Activated CD4-positive, alpha-beta memory T cell treated with anti-CD3 and anti-CD28 coated beads, Interleukin-2, amount 10 ng/mL, durations not matched to agents 7 days and 5 days (primary cell): ENCODE data around the gene KRTAP9-7. TPM values are rescaled to one million over a fixed set of nuclear protein-coding genes. Genes with fewer than 3 reads are reported as not detected.

Experiments
- CTCF ChIA-PET: fragments of 350-600 bp; sonication (Branson Sonifier 250); formaldehyde crosslinking; loops from one replicate; lab custom pipeline; 2021; ENCODE audit warnings: antibody characterized with exemption, inconsistent platforms; lab: Charles Lee
- POLR2A ChIA-PET: fragments of 350-600 bp; sonication (Branson Sonifier 250); formaldehyde crosslinking; loops from one replicate; lab custom pipeline; 2021; ENCODE audit warnings: antibody characterized with exemption; lab: Charles Lee
- DNase-seq: peaks from one replicate; pipeline ENCODE4 v3.0.0-alpha.2; 2020
- H3K27ac Mint-ChIP-seq: one replicate; pipeline ENCODE4 v1.8.0; 2021; ENCODE audit warnings: mild to moderate bottlenecking, mixed read lengths
- H3K27me3 Mint-ChIP-seq: one replicate; pipeline ENCODE4 v1.8.0; 2021; ENCODE audit warnings: mixed read lengths
- H3K36me3 Mint-ChIP-seq: one replicate; pipeline ENCODE4 v1.8.0; 2021; ENCODE audit warnings: low read depth, mixed read lengths
- H3K4me1 Mint-ChIP-seq: one replicate; pipeline ENCODE4 v1.8.0; 2021; ENCODE audit warnings: mixed read lengths
- H3K4me3 Mint-ChIP-seq: one replicate; pipeline ENCODE4 v1.8.0; 2021; ENCODE audit warnings: mild to moderate bottlenecking, mixed read lengths
- H3K9me3 Mint-ChIP-seq: one replicate; pipeline ENCODE4 v1.8.0; 2021; ENCODE audit warnings: mixed read lengths
- total RNA-seq, 2 experiments: library from RNA; stranded (reverse); gene quantifications; one replicate each; pipeline ENCODE4 v1.2.3, GENCODE V29; 2021

KRTAP9-7 gene
- total RNA-seq, 2 experiments from 2014 or later: not detected

DNA sequence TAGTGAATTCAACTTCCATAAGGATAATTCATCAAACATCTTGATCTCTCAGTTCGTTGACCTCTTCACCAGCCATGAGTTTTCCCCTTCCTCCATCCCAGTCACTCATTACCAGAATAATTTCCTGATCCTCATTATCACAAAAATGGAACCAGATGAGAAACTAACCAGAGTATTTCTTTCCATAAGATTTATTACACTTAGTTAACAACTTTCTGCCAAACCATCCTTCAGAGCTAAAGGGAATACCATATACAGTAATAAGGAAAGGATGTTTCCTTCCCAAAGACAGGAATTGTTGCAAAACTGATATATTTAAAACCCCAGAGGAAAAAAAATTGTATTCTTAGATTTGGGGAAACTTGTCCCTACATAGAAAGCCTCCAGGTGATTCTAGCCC, 18.5 kb downstream of the KRTAP9-7 start:
- ChIA-PET CTCF (no interaction called here), POLR2A (no interaction called here)
- Mint-ChIP-seq H3K4me1 (no peaks in the 10 kb centered on the region), H3K27ac (no peak overlapping the region), H3K4me3 (no peak overlapping the region), H3K9me3 (no peaks in the 10 kb centered on the region), H3K36me3 (no peaks in the 10 kb centered on the region), H3K27me3 (peaks cover 2% of the 10 kb centered on the region)
- DNase-seq: no peak

DNA sequence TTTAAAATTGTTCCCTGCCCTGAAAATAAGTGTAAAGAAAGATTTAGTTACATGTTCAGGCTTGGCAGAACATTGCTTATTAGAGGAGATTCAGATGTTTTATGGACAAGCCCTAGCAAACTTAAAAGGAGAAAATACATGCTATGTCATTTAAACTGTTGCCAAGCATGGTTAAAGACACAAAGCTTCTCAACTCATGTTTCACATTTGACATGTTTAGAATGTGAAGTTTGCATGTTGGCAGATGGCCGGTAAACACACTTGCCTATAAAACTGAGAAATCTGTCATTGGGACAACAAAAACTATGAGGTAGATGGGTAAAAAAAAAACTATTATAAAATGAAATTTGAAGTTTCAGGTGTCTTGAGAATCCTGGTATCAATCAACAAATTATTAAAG, 21.3 kb downstream of the KRTAP9-7 start:
- Mint-ChIP-seq H3K27ac (no peak overlapping the region), H3K27me3 (no peaks in the 10 kb centered on the region), H3K4me3 (no peak overlapping the region), H3K9me3 (peaks cover under 1% of the 10 kb centered on the region), H3K36me3 (no peaks in the 10 kb centered on the region), H3K4me1 (no peaks in the 10 kb centered on the region)
- no peak for DNase-seq
- POLR2A ChIA-PET: no interaction called here
- CTCF ChIA-PET: no interaction called here

DNA sequence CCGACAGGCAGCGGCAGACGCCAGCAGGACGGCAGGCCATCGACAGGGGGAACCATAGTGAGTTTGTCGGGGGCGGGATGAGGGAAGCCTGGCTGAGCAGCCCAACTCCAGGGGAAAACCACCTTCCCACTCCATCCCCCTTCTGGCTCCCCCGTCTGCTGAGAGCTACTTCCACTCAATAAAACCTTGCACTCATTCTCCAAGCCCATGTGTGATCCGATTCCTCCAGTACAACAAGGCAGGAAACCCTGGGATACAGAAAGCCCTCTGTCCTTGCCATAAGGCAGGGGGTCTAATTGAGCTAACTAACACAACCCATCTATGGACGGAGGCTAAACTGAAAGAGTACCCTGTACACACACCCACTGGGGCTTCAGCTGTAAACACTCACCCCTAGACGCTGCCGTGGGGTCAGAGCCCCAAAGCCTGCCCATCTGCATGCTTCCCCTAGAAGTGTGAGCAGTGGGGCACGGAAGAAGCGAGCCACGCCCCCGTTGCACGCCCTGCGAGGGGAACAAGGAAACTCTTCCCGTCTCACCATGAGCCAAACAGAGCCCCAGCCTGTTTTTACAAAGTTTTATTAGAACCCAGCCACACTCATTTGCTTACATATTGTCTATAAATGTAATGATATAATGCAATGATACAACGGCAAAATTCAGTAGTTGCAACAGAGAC, 23.1 kb downstream of the KRTAP9-7 start:
- Mint-ChIP-seq H3K27ac (no peak overlapping the region), H3K4me1 (no peaks in the 10 kb centered on the region), H3K4me3 (no peak overlapping the region), H3K9me3 (peaks cover 2% of the 10 kb centered on the region), H3K27me3 (no peaks in the 10 kb centered on the region), H3K36me3 (no peaks in the 10 kb centered on the region)
- CTCF ChIA-PET: no interaction called here
- POLR2A ChIA-PET: no interaction called here
- no peak for DNase-seq

DNA sequence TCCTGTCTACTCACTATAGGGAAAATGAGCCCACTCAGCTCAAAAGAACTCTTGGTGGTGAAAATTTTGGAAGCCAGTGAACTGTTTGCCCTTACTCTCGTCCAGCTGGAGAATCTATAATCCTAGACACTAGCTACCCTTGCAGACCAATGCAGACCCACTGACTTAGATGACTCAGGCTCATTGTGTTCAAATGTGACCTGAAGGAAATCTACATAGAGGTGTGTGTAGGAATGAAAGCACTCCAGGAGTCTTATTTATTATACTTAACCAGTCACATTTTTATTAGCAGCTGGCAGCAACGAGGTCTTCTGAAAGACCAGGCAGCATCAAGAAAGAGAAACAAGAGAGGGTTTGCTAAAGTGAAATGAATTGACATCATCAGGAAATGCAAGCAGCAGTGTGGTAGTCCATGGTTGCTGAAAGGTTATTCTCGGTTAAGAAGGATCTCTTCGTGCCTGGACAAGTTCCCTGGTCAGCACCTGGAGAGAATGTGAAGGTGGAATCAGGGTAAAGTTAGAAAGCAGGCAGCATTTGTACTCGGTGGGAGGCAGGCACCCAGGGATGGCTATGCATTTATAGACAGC, 25.8 kb downstream of the KRTAP9-7 start:
- POLR2A ChIA-PET: no interaction called here
- CTCF ChIA-PET: interaction anchor here (0.6 to 2.1 kb wide), 3 partner anchors 21 to 362 kb away, joined by 3 to 7 read pairs (median 4); no protein-coding TSS in a partner anchor
- H3K27ac Mint-ChIP-seq: no peak overlapping the region
- peaks cover 2% of the 10 kb centered on the region for H3K9me3 Mint-ChIP-seq
- no peak overlapping the region for H3K4me3 Mint-ChIP-seq
- no peaks in the 10 kb centered on the region for H3K36me3 Mint-ChIP-seq
- DNase-seq: no peak
- no peaks in the 10 kb centered on the region for H3K27me3 Mint-ChIP-seq
- no peaks in the 10 kb centered on the region for H3K4me1 Mint-ChIP-seq

DNA sequence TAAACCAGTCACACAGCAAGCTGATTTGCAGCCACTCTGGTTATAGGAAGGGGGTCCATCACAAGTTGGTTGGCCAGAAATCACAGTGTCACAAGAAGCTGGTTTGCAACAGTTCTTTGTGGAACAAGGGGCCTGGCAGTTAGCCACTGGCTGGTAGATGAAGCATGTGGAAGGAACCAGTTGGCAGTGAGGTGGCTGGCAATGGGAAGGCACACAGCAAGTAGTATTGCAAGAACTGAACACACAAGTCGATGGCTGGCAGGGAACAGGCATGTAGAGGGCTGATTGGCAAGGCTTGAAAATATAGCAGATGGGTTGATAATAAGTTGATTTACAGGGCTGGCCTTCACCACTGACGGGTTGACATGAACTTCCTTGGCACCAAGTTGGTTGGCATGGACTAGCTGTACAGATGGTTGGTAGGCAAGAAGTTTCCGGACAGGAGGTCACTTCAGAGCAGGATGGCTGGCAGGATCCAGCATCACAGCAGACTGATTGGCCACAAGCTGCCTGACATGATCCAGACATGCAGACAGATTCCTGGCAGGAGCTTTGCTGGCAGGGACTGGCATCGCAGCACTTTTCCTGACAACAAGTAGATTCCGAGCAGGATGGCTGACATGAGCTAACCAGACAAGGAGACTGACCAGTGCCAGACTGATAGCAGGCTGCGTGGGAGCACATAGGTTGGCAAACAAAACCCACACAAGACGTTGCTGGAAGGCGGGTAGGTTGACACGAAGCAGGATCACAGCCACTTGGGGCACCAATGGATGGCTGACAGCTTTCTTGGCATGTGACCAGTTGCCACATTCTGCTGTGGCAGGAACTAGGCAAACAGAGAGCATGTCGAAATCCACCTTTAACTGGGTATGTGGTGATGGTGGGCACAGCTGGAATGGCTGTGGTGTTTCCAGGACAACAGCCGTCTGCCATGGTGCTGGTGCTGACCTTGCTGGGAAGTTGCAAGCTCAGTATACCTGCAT, 26.7 kb downstream of the KRTAP9-7 start, which contains the start of gene KRTAP29-1:
Gene KRTAP29-1, minus strand, starts transcription at position 936 of the 986 bp plus-strand sequence. Its CDS starts 0 bp downstream, at position 936.
- H3K27me3 Mint-ChIP-seq: no peaks in the 10 kb centered on the region
- no peak within 1 kb of the TSS for H3K27ac Mint-ChIP-seq
- H3K4me3 Mint-ChIP-seq: no peak within 1 kb of the TSS
- ChIA-PET POLR2A (no interaction called here), CTCF (interaction anchor here (0.9 to 2.1 kb wide), 3 partner anchors 10 to 361 kb away, joined by 3 to 7 read pairs (median 4); no protein-coding TSS in a partner anchor)
- H3K36me3 Mint-ChIP-seq: no peaks in the 10 kb centered on the region
- H3K9me3 Mint-ChIP-seq: peaks cover 2% of the 10 kb centered on the region
- DNase-seq: no peak
- peaks cover 4% of the 10 kb centered on the region for H3K4me1 Mint-ChIP-seq

DNA sequence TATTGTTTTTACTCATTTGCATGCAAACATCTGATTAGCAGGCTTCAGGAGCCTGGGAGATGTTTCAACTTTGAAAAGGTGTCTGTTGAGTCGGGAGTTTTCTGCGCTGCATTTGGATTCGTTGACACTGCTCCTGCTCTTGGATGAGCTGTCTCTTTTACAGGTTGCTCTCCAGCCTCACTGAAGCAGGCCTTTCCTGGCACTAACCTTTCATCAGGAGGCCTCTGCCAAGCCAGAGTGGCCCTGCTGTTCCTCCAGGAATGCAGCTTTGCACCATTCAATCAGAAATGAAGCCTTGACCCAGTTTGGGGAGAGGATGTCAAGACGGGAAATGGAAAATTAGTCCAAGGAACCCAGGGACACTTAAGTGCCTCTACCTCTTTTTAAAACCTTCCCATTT, 27.5 kb downstream of the KRTAP9-7 start:
- ChIA-PET POLR2A (no interaction called here), CTCF (interaction anchor here (0.9 to 2.1 kb wide), 2 partner anchors 9 to 19 kb away, joined by 3 to 7 read pairs; no protein-coding TSS in a partner anchor)
- Mint-ChIP-seq H3K4me3 (no peak overlapping the region), H3K27ac (no peak overlapping the region), H3K27me3 (no peaks in the 10 kb centered on the region), H3K4me1 (peaks cover 12% of the 10 kb centered on the region), H3K36me3 (no peaks in the 10 kb centered on the region), H3K9me3 (peaks cover 2% of the 10 kb centered on the region)
- no peak for DNase-seq

DNA sequence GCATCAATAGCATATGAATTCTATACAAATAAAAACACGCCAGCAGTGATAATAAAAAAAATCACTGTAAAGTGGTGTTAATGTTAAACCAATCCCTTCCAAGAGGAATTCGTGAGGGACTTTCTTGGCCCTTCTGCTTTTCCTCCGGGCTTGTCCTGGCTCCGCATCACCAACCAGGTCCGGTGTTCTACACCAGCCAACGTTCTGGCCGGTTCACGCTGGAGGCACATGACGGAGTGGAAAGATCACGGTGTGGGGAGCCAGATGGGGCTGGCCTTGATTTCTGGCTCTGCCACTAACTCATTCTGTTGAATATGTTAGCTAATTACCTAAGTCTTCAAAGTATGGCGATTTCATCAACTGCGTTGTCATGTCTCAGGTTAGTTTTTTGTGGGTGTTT, 28.6 kb downstream of the KRTAP9-7 start:
- CTCF ChIA-PET: no interaction called here
- H3K27ac Mint-ChIP-seq: no peak overlapping the region
- H3K27me3 Mint-ChIP-seq: no peaks in the 10 kb centered on the region

DNA sequence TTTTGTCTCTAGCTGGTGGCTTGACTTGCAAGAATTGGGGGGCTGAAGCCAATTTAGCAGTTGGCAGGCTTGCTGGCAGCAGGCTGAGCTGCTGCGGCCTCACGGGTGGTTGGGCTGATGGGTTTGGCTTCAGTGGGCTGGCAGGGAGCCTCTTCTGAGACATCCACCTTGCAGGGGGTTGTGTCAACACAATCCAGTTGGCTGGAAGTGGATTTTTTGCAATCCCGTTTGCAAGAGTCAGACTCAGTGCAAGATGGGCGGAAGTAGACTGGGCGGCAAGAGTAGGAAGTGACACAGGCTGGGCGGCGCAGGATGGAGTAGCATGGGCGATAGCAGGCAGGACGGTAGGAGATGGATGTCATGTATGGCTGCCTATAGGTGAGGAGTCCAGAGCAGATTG, 32.1 kb downstream of the KRTAP9-7 start:
- DNase-seq: no peak
- H3K4me3 Mint-ChIP-seq: no peak overlapping the region
- H3K27ac Mint-ChIP-seq: peak overlapping the region; percentile 92
- H3K36me3 Mint-ChIP-seq: no peaks in the 10 kb centered on the region
- H3K27me3 Mint-ChIP-seq: peaks cover 4% of the 10 kb centered on the region
- H3K4me1 Mint-ChIP-seq: peaks cover 44% of the 10 kb centered on the region
- ChIA-PET CTCF (interaction anchor here (0.7 to 2.5 kb wide), 2 partner anchors 15 to 355 kb away, joined by 3 to 21 read pairs; no protein-coding TSS in a partner anchor), POLR2A (interaction anchor here (1.6 to 1.9 kb wide), 3 partner anchors 33 to 660 kb away, joined by 5 to 13 read pairs (median 5); partner anchors contain the start of gene SMARCE1)
- no peaks in the 10 kb centered on the region for H3K9me3 Mint-ChIP-seq

More for the DNA sequence above, 28.6 kb downstream of the KRTAP9-7 start:
- no peak overlapping the region for H3K4me3 Mint-ChIP-seq
- H3K9me3 Mint-ChIP-seq: peaks cover 2% of the 10 kb centered on the region
- no peak for DNase-seq
- peaks cover 23% of the 10 kb centered on the region for H3K4me1 Mint-ChIP-seq
- POLR2A ChIA-PET: no interaction called here
- no peaks in the 10 kb centered on the region for H3K36me3 Mint-ChIP-seq

DNA sequence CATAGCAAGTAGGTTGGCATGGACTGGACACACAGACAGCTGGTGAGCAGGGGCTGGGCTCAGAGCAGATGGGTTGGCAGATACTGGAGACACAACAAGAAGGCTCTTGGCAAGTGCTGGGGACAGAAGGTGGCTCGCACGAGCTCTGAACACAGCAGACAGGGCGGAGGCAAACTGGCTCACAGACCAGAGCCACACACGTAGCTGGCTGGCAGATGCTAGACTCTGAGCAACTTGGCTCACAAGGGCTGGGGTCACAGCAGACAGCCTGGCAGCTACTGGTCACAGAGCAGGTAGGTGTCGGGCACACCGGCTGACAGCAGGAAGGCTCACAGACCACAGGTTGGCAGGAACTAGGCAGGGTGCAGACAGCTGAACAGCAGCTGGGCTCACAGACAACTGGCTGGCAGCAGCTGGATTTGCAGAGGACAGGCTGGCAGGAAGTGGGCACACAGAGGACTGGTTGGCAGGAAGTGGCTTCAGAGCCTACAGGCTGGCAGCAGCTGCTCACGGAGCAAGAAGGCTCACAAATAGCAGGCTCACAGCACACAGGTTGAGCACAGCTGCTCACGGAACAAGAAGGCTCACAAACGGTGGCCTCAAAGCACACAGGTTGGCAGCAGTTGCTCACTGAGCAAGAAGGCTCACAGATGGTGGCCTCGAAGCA, 32.9 kb downstream of the KRTAP9-7 start:
- H3K4me1 Mint-ChIP-seq: peaks cover 44% of the 10 kb centered on the region
- peaks cover 4% of the 10 kb centered on the region for H3K27me3 Mint-ChIP-seq
- ChIA-PET CTCF (interaction anchor here (1.0 to 2.5 kb wide), 6 partner anchors 14 to 505 kb away, joined by 3 to 21 read pairs (median 3); no protein-coding TSS in a partner anchor), POLR2A (interaction anchor here (0.9 to 1.9 kb wide), 8 partner anchors 20 to 661 kb away, joined by 3 to 13 read pairs (median 5); partner anchors contain the start of gene SMARCE1)
- H3K36me3 Mint-ChIP-seq: no peaks in the 10 kb centered on the region
- H3K4me3 Mint-ChIP-seq: peak overlapping the region; percentile 58
- H3K27ac Mint-ChIP-seq: peak overlapping the region; percentile 92
- H3K9me3 Mint-ChIP-seq: no peaks in the 10 kb centered on the region
- DNase-seq: peak; percentile 84

DNA sequence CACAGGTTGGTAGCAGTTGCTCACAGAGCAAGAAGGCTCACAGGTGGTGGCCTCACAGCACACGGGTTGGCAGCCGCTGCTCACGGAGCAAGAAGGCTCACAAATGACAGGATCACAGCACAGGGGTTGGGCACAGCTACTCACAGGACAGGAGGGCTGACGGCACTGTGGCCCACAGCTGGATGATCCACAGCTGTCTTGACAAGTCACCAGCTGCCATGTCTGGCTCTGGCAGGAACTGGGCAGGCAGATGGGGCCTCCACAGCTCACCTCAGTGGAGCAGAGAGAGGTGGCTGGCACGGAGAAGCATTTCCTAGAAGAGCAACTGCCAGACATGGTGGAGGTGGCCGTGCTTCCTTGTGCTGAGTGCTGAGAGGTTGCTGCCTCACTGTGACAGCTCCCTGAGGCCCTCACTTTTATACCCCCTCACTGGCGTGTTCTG, 33.4 kb downstream of the KRTAP9-7 start, which contains the start of gene KRTAP16-1:
Gene KRTAP16-1, minus strand, starts transcription at position 392 of the 442 bp plus-strand sequence. Its CDS starts 56 bp downstream, at position 336.
- Mint-ChIP-seq H3K4me3 (peak within 1 kb of the TSS; percentile 58), H3K4me1 (peaks cover 44% of the 10 kb centered on the region), H3K9me3 (no peaks in the 10 kb centered on the region), H3K36me3 (no peaks in the 10 kb centered on the region), H3K27ac (peak within 1 kb of the TSS; percentile 92), H3K27me3 (peaks cover 4% of the 10 kb centered on the region)
- peak; percentile 56 for DNase-seq
- ChIA-PET POLR2A (interaction anchor here (0.9 to 1.9 kb wide), 8 partner anchors 19 to 661 kb away, joined by 3 to 13 read pairs (median 5); partner anchors contain the start of gene SMARCE1), CTCF (interaction anchor here (1.0 to 2.5 kb wide), 6 partner anchors 13 to 505 kb away, joined by 3 to 21 read pairs (median 3); no protein-coding TSS in a partner anchor)

DNA sequence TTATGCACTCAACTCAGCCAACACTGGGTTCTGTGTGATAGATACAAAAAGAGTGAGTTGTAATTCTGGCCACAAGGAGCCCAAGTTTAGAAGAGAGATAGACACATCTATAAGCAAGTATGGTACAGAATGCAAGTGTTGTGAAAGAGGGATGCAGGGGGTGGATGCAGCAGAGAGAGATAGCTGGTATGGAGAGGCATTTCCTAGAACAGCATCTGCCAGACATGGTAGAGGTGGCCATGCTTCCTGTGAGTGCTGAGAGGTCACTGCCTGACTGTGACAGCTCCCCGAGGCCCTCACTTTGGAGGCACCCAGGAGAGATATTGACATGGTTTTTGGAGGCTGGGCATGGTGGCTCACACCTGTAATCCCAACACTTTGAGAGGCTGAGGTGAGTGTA, 35.6 kb downstream of the KRTAP9-7 start:
- ChIA-PET CTCF (no interaction called here), POLR2A (no interaction called here)
- Mint-ChIP-seq H3K27me3 (peaks cover 6% of the 10 kb centered on the region), H3K4me1 (peaks cover 44% of the 10 kb centered on the region), H3K9me3 (no peaks in the 10 kb centered on the region), H3K4me3 (no peak overlapping the region), H3K36me3 (no peaks in the 10 kb centered on the region), H3K27ac (no peak overlapping the region)
- DNase-seq: no peak
